ENCODE data around the gene CACUL1. TPM values are rescaled to one million over a fixed set of nuclear protein-coding genes. Genes with fewer than 3 reads are reported as not detected.

Gene CACUL1
- total RNA-seq, 3 donors from 2014 or later = 33.4 to 68.6 (median 55.2) TPM

DNA sequence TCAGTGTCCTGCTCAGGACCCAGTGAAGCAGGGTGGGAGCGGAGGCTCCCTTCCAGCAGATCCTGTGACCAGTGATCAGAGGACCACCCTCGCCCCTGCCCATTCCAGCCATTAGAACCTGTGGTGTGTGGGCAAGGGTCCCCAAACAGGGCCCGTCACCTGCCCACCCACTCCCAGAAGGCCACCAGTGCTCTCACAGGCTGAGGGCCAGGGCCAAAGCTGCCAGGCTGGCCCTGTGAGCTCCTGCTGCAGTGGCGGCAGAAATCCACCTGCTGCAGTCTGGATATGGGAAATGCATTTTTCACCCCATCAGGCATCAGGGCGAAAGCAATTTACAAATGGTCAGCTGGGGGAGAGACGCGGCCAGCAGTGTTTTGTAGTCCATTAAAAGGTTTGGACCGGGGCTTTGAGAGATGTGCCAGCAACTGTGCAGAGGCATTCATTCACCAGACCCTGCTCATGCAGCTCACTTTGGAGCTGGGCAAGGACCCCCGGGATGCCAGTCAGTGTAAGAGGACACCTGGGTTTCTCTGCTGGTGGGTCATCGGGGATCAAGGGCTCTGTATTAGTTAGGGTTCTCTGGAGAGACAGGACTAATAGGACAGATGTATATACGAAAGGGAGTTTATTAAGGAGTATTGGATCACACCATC is 84.2 kb downstream of the CACUL1 start:
- no peaks in the 10 kb centered on the region for H3K27me3 ChIP-seq
- intact Hi-C loops (cut with DNase I; ENCODE audit: low total_unique reads) = no loop called here
- no peaks in the 10 kb centered on the region for H3K9me3 ChIP-seq
- H3K4me3 ChIP-seq = no peak overlapping the region
- no peak overlapping the region for H3K27ac ChIP-seq
- TF ChIP-seq POLR2A (IDR thresholded peaks at IDR 0.05) = no peak
- TF ChIP-seq, protein P1, sequence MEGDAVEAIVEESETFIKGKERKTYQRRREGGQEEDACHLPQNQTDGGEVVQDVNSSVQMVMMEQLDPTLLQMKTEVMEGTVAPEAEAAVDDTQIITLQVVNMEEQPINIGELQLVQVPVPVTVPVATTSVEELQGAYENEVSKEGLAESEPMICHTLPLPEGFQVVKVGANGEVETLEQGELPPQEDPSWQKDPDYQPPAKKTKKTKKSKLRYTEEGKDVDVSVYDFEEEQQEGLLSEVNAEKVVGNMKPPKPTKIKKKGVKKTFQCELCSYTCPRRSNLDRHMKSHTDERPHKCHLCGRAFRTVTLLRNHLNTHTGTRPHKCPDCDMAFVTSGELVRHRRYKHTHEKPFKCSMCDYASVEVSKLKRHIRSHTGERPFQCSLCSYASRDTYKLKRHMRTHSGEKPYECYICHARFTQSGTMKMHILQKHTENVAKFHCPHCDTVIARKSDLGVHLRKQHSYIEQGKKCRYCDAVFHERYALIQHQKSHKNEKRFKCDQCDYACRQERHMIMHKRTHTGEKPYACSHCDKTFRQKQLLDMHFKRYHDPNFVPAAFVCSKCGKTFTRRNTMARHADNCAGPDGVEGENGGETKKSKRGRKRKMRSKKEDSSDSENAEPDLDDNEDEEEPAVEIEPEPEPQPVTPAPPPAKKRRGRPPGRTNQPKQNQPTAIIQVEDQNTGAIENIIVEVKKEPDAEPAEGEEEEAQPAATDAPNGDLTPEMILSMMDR (IDR thresholded peaks at IDR 0.05) = no peak
- TF ChIP-seq POLR2AphosphoS5 (IDR thresholded peaks at IDR 0.05) = no peak
- no peaks in the 10 kb centered on the region for H3K4me1 ChIP-seq
- no peak for DNase-seq (ENCODE audit: low spot score in 2 of 2)
- no peaks in the 10 kb centered on the region for H3K36me3 ChIP-seq

GRCh38 chr10:118669835-118670234 is 84.9 kb downstream of the CACUL1 start:
- Histone ChIP-seq H3K36me3 (no peaks in the 10 kb centered on the region), H3K9me3 (no peaks in the 10 kb centered on the region), H3K4me1 (no peaks in the 10 kb centered on the region), H3K27me3 (no peaks in the 10 kb centered on the region), H3K27ac (no peak overlapping the region), H3K4me3 (no peak overlapping the region)
- intact Hi-C loops (cut with DNase I; ENCODE audit: low total_unique reads) = no loop called here
- DNase-seq (ENCODE audit: low spot score in 2 of 2) = no peak
- TF ChIP-seq, protein P1 (IDR thresholded peaks at IDR 0.05) = no peak
- TF ChIP-seq POLR2AphosphoS5 (IDR thresholded peaks at IDR 0.05) (no peak), POLR2A (IDR thresholded peaks at IDR 0.05) (no peak)

GRCh38 chr10:118669020-118669791 is 85.6 kb downstream of the CACUL1 start:
- H3K27ac ChIP-seq = no peak overlapping the region
- intact Hi-C loops (cut with DNase I; ENCODE audit: low total_unique reads) = no loop called here

DNA sequence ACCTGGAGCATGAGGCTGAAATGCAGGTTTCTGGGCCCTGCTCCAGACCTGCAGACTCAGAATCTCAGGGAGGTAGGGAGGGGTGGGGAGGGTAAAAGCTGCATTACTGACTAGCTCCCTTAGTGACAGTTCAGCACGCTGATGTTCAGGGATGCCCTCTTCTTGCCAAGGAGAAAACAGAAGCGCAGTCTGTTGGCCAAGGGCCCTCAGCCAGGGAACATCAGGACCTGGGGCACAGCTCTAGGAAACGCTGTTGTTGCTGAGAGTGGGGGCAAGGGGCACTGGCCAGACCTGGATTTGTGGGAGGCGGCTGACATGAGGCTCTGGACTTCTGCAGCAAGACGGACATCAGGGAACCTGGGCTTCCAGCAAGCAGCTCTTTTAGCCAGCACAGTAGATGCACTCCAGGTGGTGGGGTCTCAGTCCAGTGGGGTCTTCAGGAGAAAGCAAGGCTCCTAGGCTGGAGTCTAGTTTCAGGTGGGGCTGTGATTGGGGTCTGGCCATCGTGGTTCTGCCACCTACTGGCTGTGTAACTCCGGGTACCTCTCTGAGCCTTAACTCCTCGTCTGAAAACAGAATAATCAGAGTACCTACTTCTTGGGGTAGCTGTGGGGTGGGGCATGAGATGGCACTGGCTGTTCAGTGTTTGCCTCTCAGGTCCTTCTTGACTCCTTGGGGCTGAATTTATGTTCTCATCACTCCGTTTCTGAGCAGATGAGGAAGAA is 86.4 kb downstream of the CACUL1 start:
- no peak for TF ChIP-seq POLR2A (IDR thresholded peaks at IDR 0.05)
- no peak for DNase-seq (ENCODE audit: low spot score in 2 of 2)
- H3K36me3 ChIP-seq = no peaks in the 10 kb centered on the region
- no peak overlapping the region for H3K27ac ChIP-seq
- H3K9me3 ChIP-seq = no peaks in the 10 kb centered on the region
- no peak overlapping the region for H3K4me3 ChIP-seq
- H3K4me1 ChIP-seq = no peaks in the 10 kb centered on the region
- intact Hi-C loops (cut with DNase I; ENCODE audit: low total_unique reads) = no loop called here
- no peaks in the 10 kb centered on the region for H3K27me3 ChIP-seq

More at GRCh38 chr10:118669020-118669791, 85.6 kb downstream of the CACUL1 start:
- no peak for TF ChIP-seq POLR2A (IDR thresholded peaks at IDR 0.05)
- TF ChIP-seq POLR2AphosphoS5 (IDR thresholded peaks at IDR 0.05) = no peak
- TF ChIP-seq, protein P1 (IDR thresholded peaks at IDR 0.05) = no peak
- Histone ChIP-seq H3K4me3 (peak overlapping the region in 1 of 3 donors; percentile 35), H3K36me3 (no peaks in the 10 kb centered on the region), H3K4me1 (no peaks in the 10 kb centered on the region), H3K27me3 (no peaks in the 10 kb centered on the region), H3K9me3 (no peaks in the 10 kb centered on the region)
- no peak for DNase-seq (ENCODE audit: low spot score in 2 of 2)

- DNase-seq (ENCODE audit: low spot score in 2 of 2) = no peak
- intact Hi-C loops (cut with DNase I; ENCODE audit: low total_unique reads) = no loop called here
- Histone ChIP-seq H3K27me3 (no peaks in the 10 kb centered on the region), H3K27ac (no peak overlapping the region), H3K9me3 (no peaks in the 10 kb centered on the region), H3K4me3 (no peak overlapping the region), H3K36me3 (no peaks in the 10 kb centered on the region), H3K4me1 (no peaks in the 10 kb centered on the region)
- TF ChIP-seq POLR2AphosphoS5 (IDR thresholded peaks at IDR 0.05) (no peak), POLR2A (IDR thresholded peaks at IDR 0.05) (no peak)
- TF ChIP-seq, protein P1 (IDR thresholded peaks at IDR 0.05) = no peak
These were observed 87.0 kb downstream of the CACUL1 start for GRCh38 chr10:118667732-118668131.

Data from breast epithelium (tissue), 4 donors.